A549 (cell line): ENCODE results near the gene SESN3. TPM values are rescaled to one million over a fixed set of nuclear protein-coding genes. Genes with fewer than 3 reads are reported as not detected.

Experiments
- ATAC-seq, 2 experiments: fragments of 200-7000 bp in 1 of 2; fragments of >200 bp in 1 of 2; cut with Nextera tagmentation in 1 of 2; cut with Tn5 transposase in 1 of 2; 3 replicates each; pipeline versions ENCODE4 v1.8.0 to v1.9.1; 2018 to 2020; ENCODE audit warnings: mild to moderate bottlenecking in 1 of 2, moderate library complexity in 1 of 2
- CTCF ChIA-PET: fragments of 300-600 bp; sonication (Branson Sonifier 250); formaldehyde crosslinking; extraction: SDS; loops from one replicate; lab custom pipeline; 2021; ENCODE audit warnings: antibody characterized with exemption, inconsistent platforms; lab: Yijun Ruan, JAX
- POLR2A ChIA-PET: fragments of 350-600 bp; formaldehyde crosslinking; extraction: SDS; loops from one replicate; lab custom pipeline; 2021; ENCODE audit warnings: antibody characterized with exemption, inconsistent platforms; lab: Yijun Ruan, JAX
- DNase-seq, 2 experiments: peaks; one replicate each; pipeline versions ENCODE4 v3.0.0 to v3.0.0-alpha.2; 2011 to 2016; ENCODE audit warnings: low read depth in 1 of 2, low spot score in 1 of 2
- FAIRE-seq: peaks from 2 replicates; lab custom pipeline; 2011; peaks lifted over from hg19 to GRCh38; lab: Jason Lieb, UNC
- H3K27ac ChIP-seq, 2 experiments: fragments of >200 bp; sonication (Bioruptor Twin); formaldehyde crosslinking; 3 replicates each; pipeline ENCODE4 v1.5.1; 2016 to 2017
- H3K4me1 ChIP-seq: fragments of >200 bp; sonication (Bioruptor Twin); formaldehyde crosslinking; 3 replicates; pipeline ENCODE4 v1.6.1; 2016
- H3K4me2 ChIP-seq: fragments of >200 bp; sonication (Bioruptor Twin); formaldehyde crosslinking; 3 replicates; pipeline ENCODE4 v1.6.1; 2016
- H3K4me3 ChIP-seq: fragments of >200 bp; sonication (Bioruptor Twin); formaldehyde crosslinking; 3 replicates; pipeline ENCODE4 v1.5.1; 2016
- H3K9me3 ChIP-seq: fragments of >200 bp; sonication (Bioruptor Twin); formaldehyde crosslinking; 3 replicates; pipeline ENCODE4 v1.6.1; 2016
- CBX2 ChIP-seq: fragments of 200-600 bp; sonication (generic); IDR thresholded peaks from 2 replicates; pipeline ENCODE4 v1.6.1; 2016; ENCODE audit warnings: low read depth, mild to moderate bottlenecking, borderline replicate concordance
- CBX8 ChIP-seq: fragments of 200-600 bp; sonication (generic); IDR thresholded peaks from 2 replicates; pipeline ENCODE4 v1.6.1; 2016
- CEBPB ChIP-seq, 2 experiments: fragments of >200 bp in 1 of 2; sonication (Bioruptor Twin) in 1 of 2; formaldehyde crosslinking in 1 of 2; IDR thresholded peaks; 2 replicates each; pipeline ENCODE4 v1.6.1; 2012 to 2016
- CHD2 ChIP-seq: fragments of 150-350 bp; IDR thresholded peaks from 2 replicates; pipeline ENCODE4 v1.6.1; 2014; ENCODE audit warnings: low read length; ENCODE audit not compliant: partially characterized antibody
- EHMT2 ChIP-seq: fragments of 200-600 bp; sonication (generic); IDR thresholded peaks from 2 replicates; pipeline ENCODE4 v1.6.1; 2016; ENCODE audit warnings: antibody characterized with exemption, low read depth, mild to moderate bottlenecking, moderate library complexity
- ESRRA ChIP-seq: fragments of 150-350 bp; IDR thresholded peaks from 2 replicates; pipeline ENCODE4 v1.6.1; 2014; ENCODE audit warnings: mild to moderate bottlenecking, low read length, borderline replicate concordance
- FOSL2 ChIP-seq, 2 experiments: fragments of 450-650 bp in 1 of 2; fragments of >200 bp in 1 of 2; sonication (Bioruptor Twin) in 1 of 2; formaldehyde crosslinking; IDR thresholded peaks; 2 replicates each; pipeline versions ENCODE4 v1.5.0 to v1.6.1; 2016 to 2020; ENCODE audit warnings: mild to moderate bottlenecking in 1 of 2, moderate library complexity in 1 of 2
- FOXS1 ChIP-seq: fragments of 250-450 bp; sonication (Bioruptor Pico); IDR thresholded peaks from 2 replicates; pipeline ENCODE4 v1.5.0; 2020; ENCODE audit warnings: mild to moderate bottlenecking, moderate library complexity
- GATA3 ChIP-seq: IDR thresholded peaks from 2 replicates; pipeline ENCODE4 v1.6.1; 2012; ENCODE audit warnings: borderline replicate concordance
- HDAC2 ChIP-seq: fragments of 200-600 bp; sonication (generic); IDR thresholded peaks from 2 replicates; pipeline ENCODE4 v1.6.1; 2016
- HOXA7 ChIP-seq: fragments of 250-450 bp; sonication (Bioruptor Pico); IDR thresholded peaks from 2 replicates; pipeline ENCODE4 v1.5.0; 2020; ENCODE audit warnings: mild to moderate bottlenecking, moderate library complexity
- HOXB13 ChIP-seq: fragments of 250-450 bp; sonication (Bioruptor Pico); IDR thresholded peaks from 2 replicates; pipeline ENCODE4 v1.5.0; 2020; ENCODE audit warnings: low read depth, mild to moderate bottlenecking, moderate library complexity
- HOXB5 ChIP-seq: fragments of 250-450 bp; sonication (Bioruptor Pico); IDR thresholded peaks from 2 replicates; pipeline ENCODE4 v1.5.0; 2020; ENCODE audit warnings: mild to moderate bottlenecking, moderate library complexity
- JUN ChIP-seq, 2 experiments: fragments of >200 bp; sonication (Bioruptor Twin); formaldehyde crosslinking; IDR thresholded peaks; 2 replicates in 1 of 2; 3 replicates in 1 of 2; pipeline ENCODE4 v1.6.1; 2016 to 2017
- JUNB ChIP-seq: fragments of >200 bp; sonication (Bioruptor Twin); formaldehyde crosslinking; IDR thresholded peaks from 2 replicates; pipeline ENCODE4 v1.6.1; 2016
- MAFK ChIP-seq: fragments of 450-650 bp; IDR thresholded peaks from 2 replicates; pipeline ENCODE4 v1.6.1; 2014; ENCODE audit not compliant: partially characterized antibody
- MYC ChIP-seq: IDR thresholded peaks from 2 replicates; pipeline ENCODE4 v1.6.1; 2012; ENCODE audit warnings: mild to moderate bottlenecking, inconsistent platforms, low read length, improper control_type of control experiment, borderline replicate concordance
- NFE2L2 ChIP-seq: fragments of 150-350 bp; conservative IDR thresholded peaks from 2 replicates; pipeline ENCODE4 v1.6.1; 2014; ENCODE audit warnings: low read length
- NPAS2 ChIP-seq: fragments of 250-450 bp; sonication (Bioruptor Pico); IDR thresholded peaks from 2 replicates; pipeline ENCODE4 v1.8.0; 2022; ENCODE audit warnings: mild to moderate bottlenecking, moderate library complexity, borderline replicate concordance
- NR3C1 ChIP-seq: fragments of >200 bp; sonication (Bioruptor Twin); formaldehyde crosslinking; IDR thresholded peaks from 3 replicates; pipeline ENCODE4 v1.6.1; 2017
- POLR2AphosphoS2 ChIP-seq: conservative IDR thresholded peaks from 2 replicates; pipeline ENCODE4 v1.6.1; 2012; ENCODE audit warnings: low read length, improper control_type of control experiment, inconsistent platforms
- RAD21 ChIP-seq, 2 experiments: fragments of >200 bp in 1 of 2; sonication (Bioruptor Twin) in 1 of 2; formaldehyde crosslinking in 1 of 2; IDR thresholded peaks in 1 of 2; conservative IDR thresholded peaks in 1 of 2; 2 replicates in 1 of 2; 3 replicates in 1 of 2; pipeline ENCODE4 v1.6.1; 2012 to 2018; ENCODE audit warnings: inconsistent platforms in 1 of 2
- RARB ChIP-seq: fragments of 250-450 bp; sonication (Bioruptor Pico); IDR thresholded peaks from 2 replicates; pipeline ENCODE4 v1.8.0; 2021; ENCODE audit warnings: mild to moderate bottlenecking, moderate library complexity
- RNF2 ChIP-seq: fragments of 200-600 bp; sonication (generic); IDR thresholded peaks from 2 replicates; pipeline ENCODE4 v1.6.1; 2016; ENCODE audit warnings: low read depth, mild to moderate bottlenecking, antibody characterized with exemption, moderate library complexity, borderline replicate concordance
- SMC3 ChIP-seq: fragments of >200 bp; sonication (Bioruptor Twin); formaldehyde crosslinking; IDR thresholded peaks from 3 replicates; pipeline ENCODE4 v1.6.1; 2018; ENCODE audit warnings: inconsistent platforms
- TFCP2L1 ChIP-seq: fragments of 250-450 bp; sonication (Bioruptor Pico); IDR thresholded peaks from 2 replicates; pipeline ENCODE4 v1.5.0; 2021; ENCODE audit warnings: mild to moderate bottlenecking
- ZSCAN20 ChIP-seq: fragments of 250-450 bp; sonication (Bioruptor Pico); IDR thresholded peaks from 2 replicates; pipeline ENCODE4 v1.8.0; 2022; ENCODE audit warnings: mild to moderate bottlenecking, moderate library complexity
- WGBS: methylation state at CpG from one replicate; pipeline ENCODE4 v1.1.6; 2017; ENCODE audit errors: missing lambda C conversion rate; 5-methylcytosine and 5-hydroxymethylcytosine counted together
- polyA plus RNA-seq, 4 experiments: library from polyadenylated mRNA; depleted of rRNA in 3 of 4; stranded (reverse); fragments of >200 nt; fragmentation: RNase III in 1 of 4; extraction: RNeasy Plus Mini Kit Qiagen cat#74134 plus additional on column Dnase treatment in 1 of 4; gene quantifications; 2 replicates in 3 of 4; 3 replicates in 1 of 4; pipeline ENCODE4 v1.2.3, GENCODE V29; 2011 to 2017
- TF ChIP-seq, protein P1 (sequence below): fragments of >200 bp; sonication (Bioruptor Twin); formaldehyde crosslinking; IDR thresholded peaks from 3 replicates; pipeline ENCODE4 v1.5.1; 2016
- TF ChIP-seq, protein P2 (sequence below): IDR thresholded peaks from 2 replicates; pipeline ENCODE4 v1.6.1; 2012; ENCODE audit warnings: low read depth, borderline replicate concordance
- TF ChIP-seq, protein P3 (sequence below): fragments of 250-450 bp; sonication (Bioruptor Pico); IDR thresholded peaks from 2 replicates; pipeline ENCODE4 v1.5.0; 2020; ENCODE audit warnings: low read depth, mild to moderate bottlenecking, moderate library complexity
- TF ChIP-seq, protein P4 (sequence below): fragments of >200 bp; sonication (Bioruptor Twin); formaldehyde crosslinking; IDR thresholded peaks from 2 replicates; pipeline ENCODE4 v1.6.1; 2016
- TF ChIP-seq, protein P5 (sequence below): fragments of 200-600 bp; sonication (generic); IDR thresholded peaks from 2 replicates; pipeline ENCODE4 v1.6.1; 2016; ENCODE audit warnings: antibody characterized with exemption, mild to moderate bottlenecking, moderate library complexity
- TF ChIP-seq, protein P6 (sequence below): IDR thresholded peaks from 2 replicates; pipeline ENCODE4 v1.6.1; 2012

The SESN3 gene
- polyA plus RNA-seq, 2 of the 4 experiments (the other 2 are of a cell fraction) = 0.35 to 3.6 TPM

DNA sequence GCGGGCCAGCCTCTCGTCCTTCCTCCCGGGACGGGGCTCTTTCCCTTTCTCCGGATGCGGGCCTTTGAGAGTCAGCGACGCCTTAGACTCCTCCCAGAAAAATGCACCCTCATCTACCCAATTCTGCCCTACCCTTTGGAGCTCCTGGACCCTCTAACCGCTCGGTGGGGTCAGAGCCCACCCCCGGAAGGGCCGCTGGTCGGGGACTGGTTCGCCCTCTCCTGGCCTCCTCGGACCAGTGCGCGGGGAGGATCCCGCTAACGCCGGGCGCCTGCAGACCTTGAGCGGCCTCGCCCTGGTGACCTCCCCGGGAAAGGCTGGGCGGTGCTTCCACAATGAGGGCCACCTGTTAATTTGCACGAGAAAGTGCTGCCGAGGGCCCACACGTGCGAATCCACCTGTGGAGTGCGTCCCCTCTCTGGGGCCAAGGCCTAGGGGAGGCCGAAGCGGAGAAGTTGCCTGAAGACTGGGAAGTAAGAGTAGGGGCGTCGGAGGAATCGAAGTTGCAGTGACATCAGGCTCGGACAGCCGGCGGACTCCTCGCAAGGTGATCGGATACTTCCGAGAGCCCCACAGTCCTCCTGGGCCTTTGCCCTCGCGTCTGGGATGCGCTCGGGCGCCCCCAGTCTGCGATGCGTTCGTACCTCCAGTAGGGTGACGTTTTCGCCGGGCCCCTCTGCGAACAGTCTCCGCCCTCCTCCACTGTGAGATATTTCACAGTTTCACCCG is 79.9 kb downstream of the SESN3 start:
- Histone ChIP-seq H3K9me3 (no peaks in the 10 kb centered on the region), H3K4me3 (peak overlapping the region; percentile 59), H3K4me1 (peaks cover 12% of the 10 kb centered on the region; the same call in 2 of the 3 replicates), H3K27ac (peak overlapping the region; percentile 81 to 91), H3K4me2 (peak overlapping the region; percentile 74)
- ChIA-PET POLR2A (interaction anchor here (1.3 kb wide), 1 partner anchor 84 kb away, joined by 4 read pairs; no protein-coding TSS in a partner anchor), CTCF (interaction anchor here (0.6 to 11.6 kb wide), 18 partner anchors 10 to 1275 kb away, joined by 3 to 174 read pairs (median 4); partner anchors contain the start of gene SRSF8)
- 20% methylated on average over 16 of the region's 55 CpGs for WGBS
- ATAC-seq (peak; percentile 94 to 97), FAIRE-seq (no peak), DNase-seq (peak; percentile 80 to 86)
- TF ChIP-seq POLR2AphosphoS2 = no peak
- no peak for TF ChIP-seq HOXB5 (CRISPR knock-in tag)
- TF ChIP-seq, protein P1, sequence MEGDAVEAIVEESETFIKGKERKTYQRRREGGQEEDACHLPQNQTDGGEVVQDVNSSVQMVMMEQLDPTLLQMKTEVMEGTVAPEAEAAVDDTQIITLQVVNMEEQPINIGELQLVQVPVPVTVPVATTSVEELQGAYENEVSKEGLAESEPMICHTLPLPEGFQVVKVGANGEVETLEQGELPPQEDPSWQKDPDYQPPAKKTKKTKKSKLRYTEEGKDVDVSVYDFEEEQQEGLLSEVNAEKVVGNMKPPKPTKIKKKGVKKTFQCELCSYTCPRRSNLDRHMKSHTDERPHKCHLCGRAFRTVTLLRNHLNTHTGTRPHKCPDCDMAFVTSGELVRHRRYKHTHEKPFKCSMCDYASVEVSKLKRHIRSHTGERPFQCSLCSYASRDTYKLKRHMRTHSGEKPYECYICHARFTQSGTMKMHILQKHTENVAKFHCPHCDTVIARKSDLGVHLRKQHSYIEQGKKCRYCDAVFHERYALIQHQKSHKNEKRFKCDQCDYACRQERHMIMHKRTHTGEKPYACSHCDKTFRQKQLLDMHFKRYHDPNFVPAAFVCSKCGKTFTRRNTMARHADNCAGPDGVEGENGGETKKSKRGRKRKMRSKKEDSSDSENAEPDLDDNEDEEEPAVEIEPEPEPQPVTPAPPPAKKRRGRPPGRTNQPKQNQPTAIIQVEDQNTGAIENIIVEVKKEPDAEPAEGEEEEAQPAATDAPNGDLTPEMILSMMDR = peak; percentile 75; the same call in 2 of the 3 replicates
- no peak for TF ChIP-seq RARB (CRISPR knock-in tag)
- TF ChIP-seq, protein P2, sequence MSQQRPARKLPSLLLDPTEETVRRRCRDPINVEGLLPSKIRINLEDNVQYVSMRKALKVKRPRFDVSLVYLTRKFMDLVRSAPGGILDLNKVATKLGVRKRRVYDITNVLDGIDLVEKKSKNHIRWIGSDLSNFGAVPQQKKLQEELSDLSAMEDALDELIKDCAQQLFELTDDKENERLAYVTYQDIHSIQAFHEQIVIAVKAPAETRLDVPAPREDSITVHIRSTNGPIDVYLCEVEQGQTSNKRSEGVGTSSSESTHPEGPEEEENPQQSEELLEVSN = peak; percentile 42; the same call in 1 of the 2 replicates
- no peak for TF ChIP-seq CHD2
- TF ChIP-seq HOXB13 = no peak
- TF ChIP-seq, protein P3, sequence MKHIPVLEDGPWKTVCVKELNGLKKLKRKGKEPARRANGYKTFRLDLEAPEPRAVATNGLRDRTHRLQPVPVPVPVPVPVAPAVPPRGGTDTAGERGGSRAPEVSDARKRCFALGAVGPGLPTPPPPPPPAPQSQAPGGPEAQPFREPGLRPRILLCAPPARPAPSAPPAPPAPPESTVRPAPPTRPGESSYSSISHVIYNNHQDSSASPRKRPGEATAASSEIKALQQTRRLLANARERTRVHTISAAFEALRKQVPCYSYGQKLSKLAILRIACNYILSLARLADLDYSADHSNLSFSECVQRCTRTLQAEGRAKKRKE (CRISPR knock-in tag) = no peak
- TF ChIP-seq NR3C1 = no peak
- TF ChIP-seq JUN (IDR thresholded peaks at IDR 0.05) = 0 out of 5 replicates have a peak, but pooled peaks of 1 of the 2 experiments have one; percentile 29
- TF ChIP-seq, protein P4, sequence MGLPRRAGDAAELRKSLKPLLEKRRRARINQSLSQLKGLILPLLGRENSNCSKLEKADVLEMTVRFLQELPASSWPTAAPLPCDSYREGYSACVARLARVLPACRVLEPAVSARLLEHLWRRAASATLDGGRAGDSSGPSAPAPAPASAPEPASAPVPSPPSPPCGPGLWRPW = no peak
- TF ChIP-seq JUNB = no peak
- no peak for TF ChIP-seq ESRRA
- TF ChIP-seq CBX2 = no peak
- no peak for TF ChIP-seq TFCP2L1
- TF ChIP-seq NPAS2 (CRISPR knock-in tag) = no peak
- peak; percentile 80 for TF ChIP-seq SMC3
- TF ChIP-seq FOSL2 (IDR thresholded peaks at IDR 0.05) = no peak
- TF ChIP-seq FOSL2 (CRISPR knock-in tag; IDR thresholded peaks at IDR 0.05) = no peak
- TF ChIP-seq RNF2 = no peak
- TF ChIP-seq ZSCAN20 = no peak
- TF ChIP-seq GATA3 = no peak
- TF ChIP-seq, protein P5, sequence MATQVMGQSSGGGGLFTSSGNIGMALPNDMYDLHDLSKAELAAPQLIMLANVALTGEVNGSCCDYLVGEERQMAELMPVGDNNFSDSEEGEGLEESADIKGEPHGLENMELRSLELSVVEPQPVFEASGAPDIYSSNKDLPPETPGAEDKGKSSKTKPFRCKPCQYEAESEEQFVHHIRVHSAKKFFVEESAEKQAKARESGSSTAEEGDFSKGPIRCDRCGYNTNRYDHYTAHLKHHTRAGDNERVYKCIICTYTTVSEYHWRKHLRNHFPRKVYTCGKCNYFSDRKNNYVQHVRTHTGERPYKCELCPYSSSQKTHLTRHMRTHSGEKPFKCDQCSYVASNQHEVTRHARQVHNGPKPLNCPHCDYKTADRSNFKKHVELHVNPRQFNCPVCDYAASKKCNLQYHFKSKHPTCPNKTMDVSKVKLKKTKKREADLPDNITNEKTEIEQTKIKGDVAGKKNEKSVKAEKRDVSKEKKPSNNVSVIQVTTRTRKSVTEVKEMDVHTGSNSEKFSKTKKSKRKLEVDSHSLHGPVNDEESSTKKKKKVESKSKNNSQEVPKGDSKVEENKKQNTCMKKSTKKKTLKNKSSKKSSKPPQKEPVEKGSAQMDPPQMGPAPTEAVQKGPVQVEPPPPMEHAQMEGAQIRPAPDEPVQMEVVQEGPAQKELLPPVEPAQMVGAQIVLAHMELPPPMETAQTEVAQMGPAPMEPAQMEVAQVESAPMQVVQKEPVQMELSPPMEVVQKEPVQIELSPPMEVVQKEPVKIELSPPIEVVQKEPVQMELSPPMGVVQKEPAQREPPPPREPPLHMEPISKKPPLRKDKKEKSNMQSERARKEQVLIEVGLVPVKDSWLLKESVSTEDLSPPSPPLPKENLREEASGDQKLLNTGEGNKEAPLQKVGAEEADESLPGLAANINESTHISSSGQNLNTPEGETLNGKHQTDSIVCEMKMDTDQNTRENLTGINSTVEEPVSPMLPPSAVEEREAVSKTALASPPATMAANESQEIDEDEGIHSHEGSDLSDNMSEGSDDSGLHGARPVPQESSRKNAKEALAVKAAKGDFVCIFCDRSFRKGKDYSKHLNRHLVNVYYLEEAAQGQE = no peak
- no peak for TF ChIP-seq CBX8
- no peak for TF ChIP-seq FOXS1 (CRISPR knock-in tag)
- TF ChIP-seq, protein P6, sequence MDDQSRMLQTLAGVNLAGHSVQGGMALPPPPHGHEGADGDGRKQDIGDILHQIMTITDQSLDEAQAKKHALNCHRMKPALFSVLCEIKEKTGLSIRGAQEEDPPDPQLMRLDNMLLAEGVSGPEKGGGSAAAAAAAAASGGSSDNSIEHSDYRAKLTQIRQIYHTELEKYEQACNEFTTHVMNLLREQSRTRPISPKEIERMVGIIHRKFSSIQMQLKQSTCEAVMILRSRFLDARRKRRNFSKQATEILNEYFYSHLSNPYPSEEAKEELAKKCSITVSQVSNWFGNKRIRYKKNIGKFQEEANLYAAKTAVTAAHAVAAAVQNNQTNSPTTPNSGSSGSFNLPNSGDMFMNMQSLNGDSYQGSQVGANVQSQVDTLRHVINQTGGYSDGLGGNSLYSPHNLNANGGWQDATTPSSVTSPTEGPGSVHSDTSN = no peak
- no peak for TF ChIP-seq CEBPB (IDR thresholded peaks at IDR 0.05)
- TF ChIP-seq MAFK = no peak
- TF ChIP-seq MYC = no peak
- no peak; a peak in 2 of 5 replicates for TF ChIP-seq RAD21 (conservative IDR thresholded peaks at IDR 0.05 in 1 of 2, IDR thresholded peaks at IDR 0.05 in 1 of 2)
- no peak for TF ChIP-seq HDAC2
- TF ChIP-seq HOXA7 (CRISPR knock-in tag) = no peak
- TF ChIP-seq NFE2L2 = no peak
- TF ChIP-seq EHMT2 = no peak
